ENCODE results near the gene GRM1. TPM values are rescaled to one million over a fixed set of nuclear protein-coding genes. Genes with fewer than 3 reads are reported as not detected.

GRM1 gene
- total RNA-seq = under 1 TPM in 1 of 4 donors, not detected in 3; 0.16 TPM

DNA sequence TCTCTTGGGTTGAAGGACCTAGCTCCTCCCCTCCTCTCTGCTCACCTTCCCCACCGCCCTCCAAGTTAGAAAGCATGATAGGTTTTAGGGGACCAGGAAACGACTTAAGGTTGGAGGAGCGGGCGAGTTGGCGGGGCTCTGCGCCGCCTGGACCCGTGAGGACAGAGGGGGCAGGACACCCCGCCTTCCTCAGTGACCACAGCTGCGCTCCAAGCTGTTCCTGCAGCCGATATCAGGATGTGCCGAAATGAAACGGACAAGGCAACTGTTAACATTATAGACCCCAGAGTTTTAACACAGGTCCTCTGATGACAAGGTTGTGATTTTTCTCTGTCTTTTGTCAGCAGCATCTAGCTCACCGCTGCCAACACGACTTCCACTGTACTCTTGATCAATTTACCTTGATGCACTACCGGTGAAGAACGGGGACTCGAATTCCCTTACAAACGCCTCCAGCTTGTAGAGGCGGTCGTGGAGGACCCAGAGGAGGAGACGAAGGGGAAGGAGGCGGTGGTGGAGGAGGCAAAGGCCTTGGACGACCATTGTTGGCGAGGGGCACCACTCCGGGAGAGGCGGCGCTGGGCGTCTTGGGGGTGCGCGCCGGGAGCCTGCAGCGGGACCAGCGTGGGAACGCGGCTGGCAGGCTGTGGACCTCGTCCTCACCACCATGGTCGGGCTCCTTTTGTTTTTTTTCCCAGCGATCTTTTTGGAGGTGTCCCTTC lies at the start of gene GRM1:
Gene GRM1, plus strand, starts transcription at position 212 of the 722 bp plus-strand sequence. Its CDS starts 456 bp downstream, at position 668.
- no peak for TF ChIP-seq CTCF (IDR thresholded peaks at IDR 0.05)
- ATAC-seq (ENCODE audit: low FRiP score) = no peak

DNA sequence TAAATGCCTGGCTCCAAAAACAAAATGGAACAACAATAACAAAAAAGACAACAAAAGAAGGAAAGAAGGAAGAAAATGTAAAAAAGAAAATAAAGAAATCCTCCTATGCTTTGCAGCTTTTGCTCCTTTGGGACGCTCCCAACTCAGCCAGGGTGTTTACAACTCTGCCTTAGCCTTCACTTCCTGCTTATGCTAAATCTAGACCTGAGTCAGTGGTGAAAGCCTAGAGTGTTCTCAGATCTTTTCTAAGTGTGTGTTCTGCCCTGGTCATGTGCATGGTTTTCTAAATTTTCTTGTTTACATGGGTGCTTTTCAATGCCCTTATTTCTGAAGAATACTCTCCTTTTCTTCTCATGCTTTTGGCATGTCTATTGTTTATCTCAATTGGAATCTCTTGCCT lies 19.5 kb upstream of the GRM1 start:
- no peak for ATAC-seq (ENCODE audit: low FRiP score)
- no peak for DNase-seq (ENCODE audit: low spot score)
- no peak for TF ChIP-seq CTCF (IDR thresholded peaks at IDR 0.05)

More for the DNA sequence above, at the start of gene GRM1:
- no peak for DNase-seq (ENCODE audit: low spot score)

- no peak for DNase-seq (ENCODE audit: low spot score)
- no peak for ATAC-seq (ENCODE audit: low FRiP score)
- TF ChIP-seq CTCF (IDR thresholded peaks at IDR 0.05) = no peak
Measured at GRCh38 chr6:146014233-146014632, 14.6 kb upstream of the GRM1 start.

DNA sequence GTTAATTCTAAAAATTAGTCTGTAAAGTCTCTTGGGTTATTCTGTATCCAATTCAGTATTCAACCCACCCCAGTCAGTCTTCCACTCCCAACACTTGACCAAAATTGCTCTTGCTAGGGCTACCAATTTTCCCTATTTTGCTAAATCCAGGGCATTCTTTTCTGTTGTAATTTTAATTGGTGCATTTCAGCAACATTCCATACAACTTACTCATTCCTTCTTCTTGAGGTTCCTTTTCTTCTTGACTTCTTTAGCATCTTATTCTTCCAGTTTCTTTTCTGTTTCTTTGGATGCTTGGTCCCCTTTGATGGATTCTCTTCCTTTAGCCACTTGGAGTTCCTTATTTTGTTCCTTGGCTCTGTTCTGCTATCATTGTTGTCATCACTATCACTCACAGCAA lies 11.2 kb upstream of the GRM1 start:
- ATAC-seq (ENCODE audit: low FRiP score) (no peak), DNase-seq (ENCODE audit: low spot score) (no peak)
- no peak for TF ChIP-seq CTCF (IDR thresholded peaks at IDR 0.05)

DNA sequence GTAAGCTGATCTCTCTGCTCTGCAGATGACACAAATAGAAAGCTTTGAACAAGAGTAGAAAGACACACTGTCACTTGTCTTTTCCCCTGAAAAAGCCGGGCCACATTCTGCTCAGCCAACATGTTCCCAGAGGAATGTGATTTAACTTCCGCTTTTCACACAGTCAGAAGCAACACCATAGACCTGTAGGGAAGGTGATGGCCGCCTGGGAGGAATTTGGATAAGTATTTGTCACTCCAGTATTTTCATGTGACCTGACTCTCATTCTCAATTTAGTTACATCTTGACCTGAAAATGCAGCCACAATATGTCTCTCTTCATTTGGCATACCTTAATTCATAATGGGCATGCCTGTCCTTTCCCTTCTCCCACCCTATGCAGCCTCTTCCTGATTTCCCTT lies 2.0 kb upstream of the GRM1 start:
- ATAC-seq (ENCODE audit: low FRiP score) (no peak), DNase-seq (ENCODE audit: low spot score) (no peak)
- no peak for TF ChIP-seq CTCF (IDR thresholded peaks at IDR 0.05)

DNA sequence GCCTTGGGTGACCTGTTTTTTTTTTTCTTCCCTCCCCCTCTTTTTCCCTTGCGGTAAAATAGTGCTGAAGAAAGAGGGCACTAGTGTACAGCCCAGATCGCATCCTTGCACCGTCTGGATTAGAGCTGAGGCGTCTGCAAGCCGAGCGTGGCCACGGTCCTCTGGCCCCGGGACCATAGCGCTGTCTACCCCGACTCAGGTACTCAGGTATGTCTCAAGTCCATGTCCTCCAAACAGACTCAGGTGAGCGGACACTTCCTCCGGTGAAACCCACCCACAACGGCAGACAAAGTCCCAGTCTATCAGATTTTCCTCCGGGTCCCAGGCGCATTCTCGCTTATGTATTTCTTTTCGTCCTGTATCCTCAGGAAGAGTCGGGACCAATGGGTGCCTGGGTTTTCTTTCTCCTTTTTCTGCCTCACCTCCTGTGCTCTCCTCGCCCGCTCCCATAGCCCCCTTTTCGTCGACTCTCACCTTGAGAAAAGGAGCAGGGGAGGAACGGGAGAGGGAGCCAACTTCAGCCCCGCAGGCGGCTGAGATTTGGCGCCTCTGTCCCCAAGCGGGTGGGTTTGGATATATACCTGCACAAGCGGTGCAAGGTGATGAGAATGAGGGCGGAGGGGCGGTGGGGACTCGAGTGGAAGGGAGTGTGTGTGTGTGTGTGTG lies 1.1 kb upstream of the GRM1 start:
- TF ChIP-seq CTCF (IDR thresholded peaks at IDR 0.05) = no peak
- ATAC-seq (ENCODE audit: low FRiP score) = no peak
- no peak for DNase-seq (ENCODE audit: low spot score)
